B cell (primary cell): ENCODE results near the gene KPNA6.

Experiments used
- CTCF ChIP-seq: fragments of 200-600 bp; IDR thresholded peaks from one replicate; pipeline ENCODE4 v1.8.0; 2022; ENCODE audit warnings: antibody characterized with exemption, mild to moderate bottlenecking
- EZH2 ChIP-seq: IDR thresholded peaks from 2 replicates; pipeline ENCODE4 v1.6.1; 2012; ENCODE audit warnings: borderline replicate concordance, low read depth, mild to moderate bottlenecking, moderate library complexity, low read length; ENCODE audit not compliant: insufficient read depth, poor library complexity, severe bottlenecking

GRCh38 chr1:32066489-32066873, 41.4 kb upstream of the KPNA6 start:
- TF ChIP-seq CTCF = no peak
- no peak for TF ChIP-seq EZH2
